Transverse colon (tissue), 4 donors: Measurements from ENCODE around the gene NAA16.

Source experiments
- CTCF ChIP-seq, 5 experiments: fragments of 200-600 bp in 3 of 5; fragments of 450-650 bp in 2 of 5; sonication (generic) in 3 of 5; IDR thresholded peaks; 1 replicate in 2 of 5; 2 replicates in 3 of 5; pipeline ENCODE4 v1.5.1; 2016 to 2017; ENCODE audit warnings: antibody characterized with exemption in 5 of 5, inconsistent platforms in 3 of 5, mild to moderate bottlenecking in 2 of 5, moderate library complexity in 1 of 5
- EP300 ChIP-seq: sonication (generic); formaldehyde crosslinking; IDR thresholded peaks from one replicate; pipeline ENCODE4 v1.6.1; 2017; ENCODE audit warnings: antibody characterized with exemption, low read depth
- POLR2A ChIP-seq: fragments of 450-650 bp; IDR thresholded peaks from one replicate; pipeline ENCODE4 v1.6.1; 2016; ENCODE audit warnings: antibody characterized with exemption, mild to moderate bottlenecking, moderate library complexity
- POLR2AphosphoS5 ChIP-seq, 3 donors: sonication (generic); formaldehyde crosslinking; IDR thresholded peaks; one replicate each; pipeline ENCODE4 v1.6.1; 2016; ENCODE audit warnings: antibody characterized with exemption in 3 of 3

GRCh38 chr13:41344358-41344757, 33.3 kb downstream of the NAA16 start:
- TF ChIP-seq CTCF (IDR thresholded peaks at IDR 0.05) (no peak), POLR2A (no peak), POLR2AphosphoS5 (IDR thresholded peaks at IDR 0.05) (no peak), EP300 (no peak)
